Heart left ventricle (tissue), 16 donors: ENCODE data around the gene UVRAG. TPM values are rescaled to one million over a fixed set of nuclear protein-coding genes. Genes with fewer than 3 reads are reported as not detected.

ENCODE experiments used
- ATAC-seq, 4 donors: fragments of 200-7000 bp; cut with Tn5 transposase; one replicate each; pipeline ENCODE4 v1.9.1; 2020 to 2022; ENCODE audit warnings: moderate library complexity in 4 of 4, mild to moderate bottlenecking in 3 of 4, moderate number of reproducible peaks in 1 of 4
- DNase-seq, 5 donors: peaks; one replicate each; pipeline ENCODE4 v3.0.0-alpha.2; 2020
- H3K27ac ChIP-seq, 12 donors: fragments of 200-600 bp; sonication (generic) in 4 of 12; one replicate each; pipeline versions ENCODE4 v1.5.0 to v1.8.0; 2016 to 2022; ENCODE audit warnings: mild to moderate bottlenecking in 2 of 12
- H3K27me3 ChIP-seq, 9 donors: fragments of 200-600 bp; sonication (generic) in 2 of 9; one replicate each; pipeline versions ENCODE4 v1.5.1 to v1.8.0; 2016 to 2022; ENCODE audit warnings: mild to moderate bottlenecking in 3 of 9
- H3K36me3 ChIP-seq, 9 donors: fragments of 200-600 bp; sonication (generic) in 2 of 9; one replicate each; pipeline versions ENCODE4 v1.5.0 to v1.8.0; 2018 to 2022; ENCODE audit warnings: mild to moderate bottlenecking in 2 of 9
- H3K4me1 ChIP-seq, 12 donors: fragments of 200-600 bp; sonication (generic) in 4 of 12; one replicate each; pipeline versions ENCODE4 v1.5.0 to v1.8.0; 2016 to 2022; ENCODE audit warnings: mild to moderate bottlenecking in 3 of 12
- H3K4me3 ChIP-seq, 12 donors: fragments of 200-600 bp; sonication (generic) in 4 of 12; one replicate each; pipeline versions ENCODE4 v1.5.0 to v1.8.0; 2017 to 2022; ENCODE audit warnings: mild to moderate bottlenecking in 9 of 12, moderate library complexity in 4 of 12
- H3K9me3 ChIP-seq, 12 donors: fragments of 200-600 bp; sonication (generic) in 4 of 12; one replicate each; pipeline versions ENCODE4 v1.5.0 to v1.8.0; 2016 to 2022; ENCODE audit warnings: mild to moderate bottlenecking in 1 of 12
- POLR2A ChIP-seq, 2 donors: fragments of 450-650 bp; IDR thresholded peaks; one replicate each; pipeline ENCODE4 v1.6.1; 2017; ENCODE audit warnings: antibody characterized with exemption in 2 of 2, mild to moderate bottlenecking in 2 of 2, moderate library complexity in 2 of 2
- WGBS, 4 donors: extraction: QIAGEN DNeasy Blood & Tissue Kit in 2 of 4; methylation state at CpG; one replicate each; pipeline versions ENCODE4 v1.1.5 to v1.1.7; 2013 to 2018; 5-methylcytosine and 5-hydroxymethylcytosine counted together
- intact Hi-C, 10 donors: fragments of 100-400 bp; cut with DNase I; formaldehyde crosslinking; loops; one replicate each; pipeline versions ENCODE4 v1.11.1 to v1.14.2; 2022
- polyA plus RNA-seq, 2 donors: library from polyadenylated mRNA; stranded (reverse); fragments of 200-250 nt; gene quantifications; one replicate each; pipeline ENCODE4 v1.2.3, GENCODE V29; 2013
- total RNA-seq, 9 donors: library from RNA; depleted of rRNA in 2 of 9; stranded (reverse); fragments of >200 nt in 2 of 9; fragmentation: NEBNext Ultra II Directional in 3 of 9; extraction: Animal tissue kit (Norgen Biotek cat#: 25700) in 3 of 9; gene quantifications; one replicate each; pipeline versions ENCODE4 v1.1.0 to v1.2.4, GENCODE V29; 2016 to 2023
- TF ChIP-seq, protein P1 (sequence below), 12 donors: fragments of 200-600 bp; sonication (generic) in 4 of 12; IDR thresholded peaks; one replicate each; pipeline versions ENCODE4 v1.5.0 to v1.8.0; 2018 to 2022; ENCODE audit warnings: antibody characterized with exemption in 12 of 12, mild to moderate bottlenecking in 5 of 12
- donor health status: ischemic (EF 13 %, LVEDD 7.1; RV severe dilation, severe dysfunction).
- donor health status: healthy with polysubstance abuse.
- donor health status: DM: no; HTN: yes; CAD: no.
- donor health status: DM: no; HTN: no; CAD: no.
- donor health status: ischemic (EF 25% LVEDD 6.9; RV normal size, moderate dysfunction).
- donor health status: ischemic (EF 25% LVEDD 5.7; RV mildly dilated, moderate dysfunction).
- donor health status: healthy.
- donor health status: DM: yes; HTN: yes; CAD: no.
- donor health status: ischemic (EF 35%, LVEDD 5.7; RV mildly dilated, moderate dysfunction).
- donor health status: nonischemic (EF 11% LVEDD 7.7; RV severe dilation, severe dysfunction).
- donor health status: DM: yes; HTN: yes; CAD: no.
- donor health status: PGD.
- donor health status: ischemic (EF 29% LVEDD 5.4; RV normal size, mild dysfunction).
- donor health status: nonischemic (EF 23%, LVEDD 6.1; RV moderate dilation, normal function).

Gene UVRAG
- total and polyA plus RNA-seq, 11 donors: 4.5 to 22.6 (median 15.0) TPM

DNA sequence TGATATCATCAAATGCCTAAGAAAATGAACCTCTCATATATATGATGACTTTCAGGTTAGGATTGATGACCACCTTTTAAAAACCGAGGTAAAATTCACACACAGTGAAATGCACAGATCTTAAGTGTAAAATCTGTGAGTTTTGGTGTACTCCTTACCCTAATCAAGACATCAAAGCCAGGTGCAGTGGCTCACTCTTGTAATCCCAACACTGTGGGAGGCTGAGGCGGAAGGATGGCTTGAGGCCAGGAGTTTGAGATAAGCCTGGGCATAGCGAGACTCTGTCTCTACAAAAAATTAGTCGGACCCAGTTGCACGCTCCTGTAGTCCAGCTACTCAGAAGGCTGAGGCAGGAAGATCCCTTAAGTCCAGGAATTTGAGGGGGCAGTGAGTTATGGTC lies 140.4 kb downstream of the UVRAG start:
- DNase-seq: no peak
- no peak for ATAC-seq
- Histone ChIP-seq H3K9me3 (peaks cover 0 to 6% (median 0%) of the 10 kb centered on the region in 12 donors), H3K4me1 (peaks cover 0 to 23% (median 5%) of the 10 kb centered on the region in 12 donors), H3K27ac (no peak overlapping the region), H3K36me3 (peaks cover 0 to 2% (median 0%) of the 10 kb centered on the region in 9 donors), H3K27me3 (no peaks in the 10 kb centered on the region), H3K4me3 (no peak overlapping the region)
- 76 to 84% (median 81%) methylated on average over 5 of the region's 5 CpGs for WGBS, 4 donors
- TF ChIP-seq, protein P1, sequence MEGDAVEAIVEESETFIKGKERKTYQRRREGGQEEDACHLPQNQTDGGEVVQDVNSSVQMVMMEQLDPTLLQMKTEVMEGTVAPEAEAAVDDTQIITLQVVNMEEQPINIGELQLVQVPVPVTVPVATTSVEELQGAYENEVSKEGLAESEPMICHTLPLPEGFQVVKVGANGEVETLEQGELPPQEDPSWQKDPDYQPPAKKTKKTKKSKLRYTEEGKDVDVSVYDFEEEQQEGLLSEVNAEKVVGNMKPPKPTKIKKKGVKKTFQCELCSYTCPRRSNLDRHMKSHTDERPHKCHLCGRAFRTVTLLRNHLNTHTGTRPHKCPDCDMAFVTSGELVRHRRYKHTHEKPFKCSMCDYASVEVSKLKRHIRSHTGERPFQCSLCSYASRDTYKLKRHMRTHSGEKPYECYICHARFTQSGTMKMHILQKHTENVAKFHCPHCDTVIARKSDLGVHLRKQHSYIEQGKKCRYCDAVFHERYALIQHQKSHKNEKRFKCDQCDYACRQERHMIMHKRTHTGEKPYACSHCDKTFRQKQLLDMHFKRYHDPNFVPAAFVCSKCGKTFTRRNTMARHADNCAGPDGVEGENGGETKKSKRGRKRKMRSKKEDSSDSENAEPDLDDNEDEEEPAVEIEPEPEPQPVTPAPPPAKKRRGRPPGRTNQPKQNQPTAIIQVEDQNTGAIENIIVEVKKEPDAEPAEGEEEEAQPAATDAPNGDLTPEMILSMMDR (IDR thresholded peaks at IDR 0.05): no peak
- no peak for TF ChIP-seq POLR2A (IDR thresholded peaks at IDR 0.05)
- intact Hi-C loops: no loop called here

- intact Hi-C loops: no loop called here
- Histone ChIP-seq H3K4me3 (no peak overlapping the region), H3K9me3 (peaks cover 0 to 6% (median 0%) of the 10 kb centered on the region in 12 donors), H3K36me3 (peaks cover 0 to 13% (median 0%) of the 10 kb centered on the region in 9 donors), H3K27me3 (no peaks in the 10 kb centered on the region), H3K4me1 (peaks cover 0 to 21% (median under 1%) of the 10 kb centered on the region in 12 donors), H3K27ac (no peak overlapping the region)
- 91 to 99% (median 95%) methylated on average over 2 of the region's 2 CpGs for WGBS, 4 donors
- DNase-seq (no peak), ATAC-seq (no peak)
- TF ChIP-seq, protein P1 (IDR thresholded peaks at IDR 0.05): no peak
- no peak for TF ChIP-seq POLR2A (IDR thresholded peaks at IDR 0.05)
Measured at GRCh38 chr11:75959540-75959939, 144.5 kb downstream of the UVRAG start.

DNA sequence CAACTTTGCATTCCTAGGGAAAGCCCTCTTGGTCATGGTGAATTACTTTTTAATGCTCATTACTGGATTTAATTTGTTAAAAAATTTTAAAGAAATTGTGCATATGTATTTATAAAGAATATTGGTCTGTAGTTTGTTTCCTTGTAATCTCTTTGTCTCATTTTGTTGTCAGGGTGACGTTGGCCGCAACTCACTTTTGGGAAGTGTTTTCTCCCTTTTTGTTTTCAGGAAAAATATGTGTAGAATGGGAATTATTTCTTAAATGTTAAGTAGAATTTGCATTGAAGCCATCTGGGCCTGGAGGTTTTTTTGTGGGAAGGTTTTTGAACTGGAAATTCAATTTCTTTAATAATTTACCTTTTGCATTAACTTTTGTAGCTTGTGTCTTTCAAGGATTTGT lies 149.1 kb downstream of the UVRAG start:
- peaks cover 0 to 13% (median 0%) of the 10 kb centered on the region in 9 donors for H3K36me3 ChIP-seq
- intact Hi-C loops: no loop called here
- H3K4me3 ChIP-seq: no peak overlapping the region
- H3K9me3 ChIP-seq: peaks cover 0 to 3% (median 0%) of the 10 kb centered on the region in 12 donors
- WGBS, 4 donors: 93 to 97% (median 95%) methylated on average over 2 of the region's 2 CpGs
- no peak for DNase-seq
- H3K27ac ChIP-seq: no peak overlapping the region
- H3K27me3 ChIP-seq: no peaks in the 10 kb centered on the region
- peaks cover 0 to 26% (median 4%) of the 10 kb centered on the region in 12 donors for H3K4me1 ChIP-seq
- no peak for ATAC-seq
- TF ChIP-seq, protein P1 (IDR thresholded peaks at IDR 0.05): no peak

DNA sequence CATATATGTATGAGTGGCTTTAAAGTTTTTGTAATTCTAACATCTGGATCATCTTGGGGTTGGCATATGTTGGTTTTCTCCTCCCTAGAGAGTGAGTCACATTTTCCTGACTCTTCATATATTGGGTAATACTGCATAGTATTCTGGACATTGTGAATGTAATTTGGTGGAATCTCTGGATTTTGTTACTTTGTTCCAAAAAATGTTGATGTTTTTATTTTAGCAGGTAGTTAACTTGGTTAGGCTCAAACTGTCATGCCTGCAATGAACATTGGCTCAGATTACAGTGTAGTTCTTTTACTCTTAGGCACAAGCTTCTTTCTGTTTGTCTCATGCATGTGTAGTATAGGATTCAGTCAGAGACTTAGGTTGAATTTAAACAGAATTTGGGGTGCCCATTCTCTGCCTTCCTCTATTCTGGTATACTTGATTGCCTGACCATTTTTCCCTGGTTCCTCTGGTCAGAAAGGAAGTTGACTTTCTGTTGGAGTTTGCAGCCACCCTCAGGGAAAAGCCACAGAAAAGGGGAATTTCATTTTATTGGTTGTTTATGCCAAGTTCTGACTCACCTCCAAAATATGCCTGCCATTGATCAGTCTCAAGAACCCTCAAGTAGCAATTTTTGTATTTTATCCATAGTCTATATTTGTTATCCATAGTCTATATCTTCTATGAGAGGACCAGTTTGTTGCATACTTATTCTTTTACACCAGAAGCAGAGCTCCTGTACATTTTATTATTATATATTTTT lies 151.7 kb downstream of the UVRAG start:
- H3K4me1 ChIP-seq: peaks cover 0 to 26% (median 4%) of the 10 kb centered on the region in 12 donors
- no peaks in the 10 kb centered on the region for H3K9me3 ChIP-seq
- ATAC-seq: no peak
- no peak for DNase-seq
- H3K27me3 ChIP-seq: no peaks in the 10 kb centered on the region
- peaks cover 0 to 13% (median 0%) of the 10 kb centered on the region in 9 donors for H3K36me3 ChIP-seq
- no peak overlapping the region for H3K27ac ChIP-seq
- no peak for TF ChIP-seq POLR2A (IDR thresholded peaks at IDR 0.05)
- TF ChIP-seq, protein P1 (IDR thresholded peaks at IDR 0.05): no peak
- H3K4me3 ChIP-seq: no peak overlapping the region
- intact Hi-C loops: no loop called here
